Gastroesophageal sphincter (tissue), 3 donors: Measurements from ENCODE around the gene DCANP1.

Source experiments
- CTCF ChIP-seq, 4 experiments: fragments of 200-600 bp in 2 of 4; fragments of 450-650 bp in 2 of 4; sonication (generic) in 1 of 4; IDR thresholded peaks; one replicate each; pipeline ENCODE4 v1.5.1; 2017 to 2019; ENCODE audit warnings: antibody characterized with exemption in 4 of 4, mild to moderate bottlenecking in 2 of 4, moderate library complexity in 2 of 4
- POLR2A ChIP-seq, 2 donors: fragments of 450-650 bp; IDR thresholded peaks; one replicate each; pipeline ENCODE4 v1.6.1; 2017; ENCODE audit warnings: antibody characterized with exemption in 2 of 2, mild to moderate bottlenecking in 2 of 2, moderate library complexity in 1 of 2
- POLR2AphosphoS5 ChIP-seq: sonication (generic); formaldehyde crosslinking; IDR thresholded peaks from one replicate; pipeline ENCODE4 v1.6.1; 2017; ENCODE audit warnings: antibody characterized with exemption

GRCh38 chr5:135491552-135492318, 44.6 kb upstream of the DCANP1 start:
- TF ChIP-seq CTCF (IDR thresholded peaks at IDR 0.05) (no peak), POLR2A (IDR thresholded peaks at IDR 0.05) (no peak), POLR2AphosphoS5 (no peak)
